Right ventricle myocardium superior (tissue), 1 donor: ENCODE results near the gene TBC1D10A. TPM values are rescaled to one million over a fixed set of nuclear protein-coding genes. Genes with fewer than 3 reads are reported as not detected.
A peak's percentile ranks its signal among the peaks of the same experiment; 100 is the strongest.

Source experiments
- ATAC-seq: fragments of 200-7000 bp; cut with Tn5 transposase; one replicate; pipeline ENCODE4 v1.9.1; 2020; ENCODE audit warnings: mild to moderate bottlenecking; ENCODE audit not compliant: poor library complexity
- DNase-seq: peaks from one replicate; pipeline ENCODE4 v3.0.0-alpha.2; 2020
- intact Hi-C: fragments of 100-400 bp; cut with DNase I; formaldehyde crosslinking; loops from one replicate; pipeline ENCODE4 v1.11.2; 2022
- total RNA-seq: library from RNA; stranded (reverse); fragmentation: NEBNext Ultra II Directional; extraction: Animal tissue kit (Norgen Biotek cat#: 25700); gene quantifications from one replicate; pipeline ENCODE4 v1.2.1, GENCODE V29; 2021
- donor health status: DM: no; HTN: yes; CAD: no; lungs with severe emphysema.

The TBC1D10A gene
- total RNA-seq, 1 donor from 2014 or later = 6.5 TPM

- intact Hi-C loops = no loop called here
- ATAC-seq = no peak
- peak; percentile 30 for DNase-seq
Observed at GRCh38 chr22:30307041-30307574, 19.6 kb downstream of the TBC1D10A start.

DNA sequence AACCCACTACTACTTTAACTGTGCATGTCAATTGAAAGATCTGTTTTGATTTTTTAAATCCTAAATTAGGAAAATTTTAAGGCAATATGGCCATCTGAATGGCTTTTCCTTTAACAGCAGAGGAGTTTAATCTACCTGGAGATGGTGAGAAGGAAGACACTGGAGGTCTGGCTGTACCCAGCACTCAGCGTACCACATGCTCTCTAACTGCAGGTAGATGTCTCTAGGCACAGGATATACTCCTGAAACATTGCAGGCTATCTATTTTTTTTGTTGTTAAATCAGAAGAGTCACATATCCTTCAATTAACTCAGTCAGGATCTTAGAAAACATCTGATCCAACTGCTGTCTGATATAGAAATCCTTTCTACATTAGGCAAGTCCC lies 20.1 kb downstream of the TBC1D10A start:
- ATAC-seq (no peak), DNase-seq (no peak)
- intact Hi-C loops = no loop called here

GRCh38 chr22:30305906-30306626 lies 20.7 kb downstream of the TBC1D10A start:
- ATAC-seq = no peak
- no peak for DNase-seq
- intact Hi-C loops = no loop called here

DNA sequence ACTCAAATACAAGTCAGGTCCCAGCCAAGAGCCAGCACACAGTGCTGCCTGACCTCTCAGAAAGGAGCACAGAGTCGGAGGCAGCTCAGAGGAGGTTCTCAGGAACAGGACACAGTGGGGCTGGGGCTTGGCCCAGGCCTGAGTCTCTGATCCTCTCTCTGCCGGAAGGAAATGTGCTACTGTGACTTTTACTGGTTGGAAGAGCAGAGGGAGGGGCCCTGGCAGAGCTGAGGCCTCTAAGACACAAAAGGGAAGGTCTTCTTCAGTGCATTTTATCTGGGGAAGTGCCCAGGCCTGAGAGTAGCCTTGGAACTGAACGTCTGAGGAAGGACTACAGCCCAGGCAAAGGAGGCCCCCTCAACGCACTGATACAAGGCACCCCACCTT lies 21.2 kb downstream of the TBC1D10A start:
- intact Hi-C loops = no loop called here
- ATAC-seq (peak; percentile 78), DNase-seq (peak; percentile 87)

DNA sequence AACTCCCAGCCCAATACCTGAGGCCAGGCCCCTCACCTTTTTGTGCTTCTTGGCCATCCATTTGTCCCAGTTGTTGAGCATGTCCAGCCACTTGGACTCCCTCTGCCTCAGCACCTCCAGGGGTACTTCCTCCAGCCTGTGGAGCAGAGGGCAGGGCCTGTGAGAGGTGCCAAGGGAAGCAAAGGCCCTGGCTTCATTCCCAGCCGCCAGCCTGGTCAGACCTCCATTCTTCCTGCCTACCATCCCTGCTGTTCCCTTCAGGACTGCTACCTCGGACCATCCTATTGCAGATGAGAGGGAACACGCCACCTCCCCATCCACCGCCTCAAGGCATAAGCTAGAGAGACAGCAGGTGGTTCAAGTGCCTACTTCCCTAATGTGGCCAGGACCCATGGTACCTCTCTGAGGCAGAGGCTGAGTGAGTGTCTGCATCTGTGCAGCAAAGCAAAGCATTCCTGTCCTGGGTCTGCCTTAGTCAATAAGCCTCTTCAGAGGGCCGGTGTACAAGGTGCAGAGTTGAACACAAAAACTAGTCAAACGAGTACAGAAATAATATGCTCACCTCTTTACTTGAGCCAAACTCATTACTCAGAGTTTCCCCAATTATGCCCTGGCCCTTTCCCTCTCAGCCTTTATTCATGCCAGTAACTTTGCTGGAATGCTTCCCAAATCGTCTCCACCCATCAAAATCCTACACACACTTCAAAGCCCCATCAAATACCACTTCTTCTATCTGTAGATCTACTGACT lies 22.1 kb downstream of the TBC1D10A start:
- peak; percentile 14 for ATAC-seq
- peak; percentile 73 for DNase-seq
- intact Hi-C loops = no loop called here

- ATAC-seq (no peak), DNase-seq (no peak)
- intact Hi-C loops = no loop called here
Observed at GRCh38 chr22:30302810-30303138, 24.0 kb downstream of the TBC1D10A start.

DNA sequence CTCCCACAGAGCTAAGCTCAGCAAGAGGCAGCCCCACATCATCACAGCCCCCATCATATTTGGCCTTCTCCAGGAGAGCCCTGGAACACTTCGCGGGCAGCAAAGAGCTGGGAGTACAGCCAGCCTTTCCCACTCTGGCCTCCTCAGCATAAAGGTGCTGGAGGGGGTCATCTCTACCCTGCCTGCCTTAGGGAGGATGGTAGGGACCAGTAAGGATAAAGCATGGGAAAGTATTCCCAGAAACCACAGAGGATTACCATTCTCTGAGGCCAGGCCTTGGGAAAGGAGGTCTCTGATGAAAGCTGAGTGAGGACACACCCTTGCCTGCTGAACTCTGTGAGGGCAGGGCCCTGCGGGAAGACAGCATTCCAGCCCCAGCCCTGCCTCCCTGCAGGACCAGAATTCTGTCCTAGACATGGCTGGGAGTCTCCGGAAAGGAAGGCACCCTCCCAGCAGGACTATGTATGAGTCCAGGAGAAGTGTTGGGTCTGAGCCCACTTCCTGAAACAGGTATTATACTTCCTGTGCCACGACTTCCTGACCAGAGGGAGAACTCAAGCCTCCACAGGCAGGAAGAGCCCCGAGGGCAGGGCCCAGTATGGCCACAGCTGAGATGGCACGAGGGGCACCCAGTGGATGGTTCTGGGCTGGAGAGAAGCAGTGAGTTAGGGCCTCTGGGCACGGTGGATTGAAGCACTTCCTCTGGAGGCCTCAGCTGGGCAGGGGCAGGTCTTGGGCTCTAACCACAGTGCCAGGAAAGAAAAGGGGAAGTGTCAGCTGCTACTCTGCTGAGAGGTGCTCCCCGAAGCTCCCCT lies 24.5 kb downstream of the TBC1D10A start:
- DNase-seq = peak; percentile 70
- intact Hi-C loops = no loop called here
- peak; percentile 36 for ATAC-seq

DNA sequence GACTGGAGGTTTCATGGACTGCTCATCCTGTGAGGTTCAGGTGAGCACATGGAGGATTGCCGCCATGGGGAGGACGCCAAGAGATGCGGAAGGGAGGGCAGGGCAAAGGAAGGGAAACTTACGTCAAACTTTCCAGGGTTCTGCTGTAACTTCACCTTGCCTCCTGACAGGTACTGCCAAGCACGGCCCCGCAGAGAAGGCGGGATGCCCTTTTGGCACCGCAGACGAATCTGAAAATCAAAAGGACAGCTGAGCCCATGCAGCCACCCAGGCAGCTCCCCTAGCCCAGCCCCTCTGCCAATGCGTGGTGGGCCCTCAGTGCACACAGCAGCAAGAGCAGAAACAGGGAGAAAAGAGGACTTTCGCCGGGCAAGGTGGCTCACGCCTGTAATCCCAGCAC lies 27.4 kb downstream of the TBC1D10A start:
- ATAC-seq = no peak
- DNase-seq = peak; percentile 10
- intact Hi-C loops = no loop called here

- ATAC-seq (peak; percentile 45), DNase-seq (peak; percentile 38)
- intact Hi-C loops = no loop called here
Observed at GRCh38 chr22:30297991-30298701, 28.6 kb downstream of the TBC1D10A start.

DNA sequence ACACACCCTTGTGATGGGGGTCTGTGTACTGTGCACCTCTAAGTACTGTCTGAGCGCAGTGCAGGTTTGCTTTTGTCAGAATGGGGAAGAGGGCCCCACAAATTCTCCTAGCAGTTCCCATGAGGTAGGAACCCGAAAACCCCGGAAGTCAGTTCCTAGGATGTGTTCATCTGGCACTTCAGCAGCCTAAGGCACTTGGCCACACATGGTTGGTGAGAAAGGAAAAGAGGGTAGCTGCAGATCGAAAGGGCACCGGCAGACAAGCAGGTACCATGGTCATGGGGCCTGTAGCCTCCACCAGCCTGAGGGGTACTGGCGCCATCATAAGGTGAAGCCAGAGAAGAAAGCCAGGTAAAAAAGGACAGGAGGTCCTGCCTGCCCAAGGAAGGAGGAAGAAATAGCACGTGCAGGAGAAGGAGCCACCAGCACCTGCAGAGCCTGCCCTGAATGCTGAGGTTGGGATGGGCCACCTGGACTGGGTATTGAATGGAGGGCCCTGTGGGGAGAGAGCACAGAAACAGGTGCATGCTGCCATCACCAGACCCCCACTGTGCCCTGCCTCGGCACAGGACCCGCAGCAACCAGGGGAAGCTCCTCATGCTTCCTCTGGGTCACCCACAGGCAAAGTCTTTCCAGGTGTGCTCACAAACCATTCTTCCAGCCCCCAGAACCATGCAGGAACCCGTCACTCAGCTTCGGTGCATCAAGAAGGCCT lies 29.3 kb downstream of the TBC1D10A start:
- peak; percentile 20 for DNase-seq
- ATAC-seq = no peak
- intact Hi-C loops = no loop called here

- ATAC-seq (no peak), DNase-seq (peak; percentile 24)
- intact Hi-C loops = no loop called here
Observed at GRCh38 chr22:30296833-30297232, 29.9 kb downstream of the TBC1D10A start.

- DNase-seq = no peak
- intact Hi-C loops = no loop called here
- ATAC-seq = no peak
Observed at GRCh38 chr22:30296324-30296723, 30.4 kb downstream of the TBC1D10A start.

- peak; percentile 29 for DNase-seq
- intact Hi-C loops = no loop called here
Observed at GRCh38 chr22:30295576-30295975, 31.2 kb downstream of the TBC1D10A start.

DNA sequence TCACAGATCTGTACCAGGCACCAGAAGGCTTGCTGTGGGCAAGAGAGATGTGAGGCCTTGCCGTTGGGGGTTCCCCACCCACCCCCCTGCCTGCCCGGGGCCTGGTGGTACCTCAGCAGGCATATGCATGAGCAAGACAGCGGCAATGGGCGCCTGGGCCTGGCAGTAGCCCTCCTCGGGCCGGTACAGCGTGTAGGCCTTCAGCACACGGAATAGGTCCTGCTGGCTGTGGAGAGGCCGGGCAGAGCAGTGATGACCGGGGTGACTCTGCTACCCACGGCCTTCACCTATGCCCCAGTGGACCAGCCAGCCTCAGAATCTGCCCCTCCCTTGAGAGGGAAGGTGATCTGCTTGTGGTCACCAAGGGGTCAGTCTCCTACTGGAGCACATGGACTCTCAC lies 31.9 kb downstream of the TBC1D10A start:
- DNase-seq = peak; percentile 36
- ATAC-seq = no peak
- intact Hi-C loops = no loop called here

More at GRCh38 chr22:30295576-30295975, 31.2 kb downstream of the TBC1D10A start:
- no peak for ATAC-seq

DNA sequence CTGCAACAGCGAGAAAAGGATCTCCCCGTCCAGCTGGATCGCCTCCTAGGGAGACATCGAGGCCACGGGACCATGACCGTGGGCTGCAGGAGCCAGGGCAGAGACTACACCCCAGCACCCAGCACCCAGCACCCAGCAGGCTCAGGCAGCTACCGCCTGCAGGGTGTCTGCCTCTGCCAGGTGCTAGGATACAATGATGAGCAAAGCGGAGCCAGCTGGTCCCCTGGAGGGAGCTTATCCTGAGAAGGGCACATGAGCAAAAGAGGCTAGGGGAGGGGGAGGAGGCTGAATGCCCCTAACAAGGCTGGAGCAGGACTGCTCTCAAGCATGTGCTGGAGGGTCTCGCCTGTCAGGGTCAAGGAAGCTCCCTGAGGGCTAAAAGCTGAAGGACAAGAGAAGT lies 32.7 kb downstream of the TBC1D10A start:
- intact Hi-C loops = no loop called here
- ATAC-seq (no peak), DNase-seq (peak; percentile 30)

DNA sequence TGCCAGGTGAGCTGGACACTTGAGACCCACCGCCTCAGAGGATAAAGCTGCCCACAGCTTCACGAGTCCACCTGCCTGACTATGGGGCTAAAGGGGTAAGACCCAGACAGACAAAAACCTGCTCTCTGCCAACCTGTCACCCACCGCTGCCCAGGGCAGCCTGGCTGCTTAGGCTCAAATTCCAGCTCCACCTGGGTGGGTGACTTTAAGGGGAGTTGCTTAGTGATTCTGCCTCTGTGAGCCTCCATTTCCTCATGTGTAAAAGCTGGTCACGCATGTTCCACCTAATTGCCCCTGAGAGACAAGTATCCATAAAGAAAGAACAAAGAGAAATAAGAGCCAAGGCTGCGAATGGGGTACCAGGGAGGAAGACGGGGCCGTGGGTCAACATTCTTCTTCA lies 33.7 kb downstream of the TBC1D10A start:
- ATAC-seq = no peak
- no peak for DNase-seq
- intact Hi-C loops = no loop called here

- DNase-seq (peak; percentile 43), ATAC-seq (no peak)
- intact Hi-C loops = no loop called here
Observed at GRCh38 chr22:30292069-30292970, 34.4 kb downstream of the TBC1D10A start.
